Cardiac fibroblast (primary cell): ENCODE measurements around the gene LIG4.

ENCODE experiments used
- DNase-seq, 2 donors: peaks; one replicate each; pipeline versions ENCODE4 v3.0.0 to v3.0.0-alpha.2; 2010; ENCODE audit warnings: low read depth in 2 of 2
- H3K4me3 ChIP-seq, 2 donors: replicated peaks in 1 of 2; 1 replicate in 1 of 2; 2 replicates in 1 of 2; pipeline ENCODE4 v1.5.1; 2011; ENCODE audit warnings: low read depth in 2 of 2, low read length in 2 of 2, mild to moderate bottlenecking in 2 of 2, moderate library complexity in 1 of 2
- CTCF ChIP-seq: IDR thresholded peaks from one replicate; pipeline ENCODE4 v1.5.1; 2011; ENCODE audit warnings: low read depth, mild to moderate bottlenecking, low read length, inconsistent platforms

LIG4 gene

GRCh38 chr13:108214441-108215271, 680 bp downstream of the LIG4 start:
- peak in 1 of 2 donors; percentile 5 for DNase-seq
- no peak for TF ChIP-seq CTCF
- H3K4me3 ChIP-seq = peak overlapping the region; percentile 56 to 67

- TF ChIP-seq CTCF = no peak
- DNase-seq = peak in 1 of 2 donors; percentile 48
- H3K4me3 ChIP-seq = peak overlapping the region in 1 of 2 donors; percentile 67
These were observed 1.4 kb downstream of the LIG4 start for GRCh38 chr13:108213946-108214345.

- DNase-seq = no peak
- no peak overlapping the region for H3K4me3 ChIP-seq
- no peak for TF ChIP-seq CTCF
These were observed 2.5 kb downstream of the LIG4 start for GRCh38 chr13:108212886-108213285.

GRCh38 chr13:108210551-108210950, 4.8 kb downstream of the LIG4 start:
- TF ChIP-seq CTCF = no peak
- H3K4me3 ChIP-seq = no peak overlapping the region
- no peak for DNase-seq

GRCh38 chr13:108200781-108201398, 14.4 kb downstream of the LIG4 start:
- peak; percentile 3 to 61 for DNase-seq
- H3K4me3 ChIP-seq = no peak overlapping the region
- TF ChIP-seq CTCF = no peak

- no peak for TF ChIP-seq CTCF
- no peak overlapping the region for H3K4me3 ChIP-seq
- DNase-seq = no peak
These were observed 19.5 kb downstream of the LIG4 start for GRCh38 chr13:108195861-108196260.
